Left ventricle myocardium inferior (tissue), 1 donor: Measurements from ENCODE around the gene AMN. TPM values are rescaled to one million over a fixed set of nuclear protein-coding genes. Genes with fewer than 3 reads are reported as not detected.

ENCODE experiments used
- DNase-seq: peaks from one replicate; pipeline ENCODE4 v3.0.0-alpha.2; 2020
- H3K27ac ChIP-seq: fragments of 200-600 bp; replicated peaks from 2 replicates; pipeline ENCODE4 v1.8.0; 2021
- H3K27me3 ChIP-seq: fragments of 200-600 bp; 2 replicates; pipeline ENCODE4 v1.8.0; 2021; ENCODE audit warnings: low read depth
- H3K36me3 ChIP-seq: fragments of 200-600 bp; 2 replicates; pipeline ENCODE4 v1.8.0; 2021
- H3K4me1 ChIP-seq: fragments of 200-600 bp; 2 replicates; pipeline ENCODE4 v1.8.0; 2021
- H3K4me3 ChIP-seq: fragments of 200-600 bp; 2 replicates; pipeline ENCODE4 v1.8.0; 2021; ENCODE audit warnings: mild to moderate bottlenecking, moderate library complexity
- H3K9me3 ChIP-seq: fragments of 200-600 bp; replicated peaks from 2 replicates; pipeline ENCODE4 v1.8.0; 2021
- intact Hi-C: fragments of 100-400 bp; cut with micrococcal nuclease; formaldehyde crosslinking; loops from one replicate; pipeline ENCODE4 v1.11.0; 2022
- total RNA-seq: library from RNA; stranded (reverse); fragmentation: NEBNext Ultra II Directional; extraction: Animal tissue kit (Norgen Biotek cat#: 25700); gene quantifications from one replicate; pipeline ENCODE4 v1.2.1, GENCODE V29; 2021
- TF ChIP-seq, protein P1 (sequence below): fragments of 200-600 bp; IDR thresholded peaks from 2 replicates; pipeline ENCODE4 v1.8.0; 2021; ENCODE audit warnings: antibody characterized with exemption, mild to moderate bottlenecking, borderline replicate concordance
- donor health status: DM: no; HTN: yes; CAD: no; lungs with severe emphysema.

The AMN gene
- total RNA-seq, 1 donor from 2014 or later: not detected

DNA sequence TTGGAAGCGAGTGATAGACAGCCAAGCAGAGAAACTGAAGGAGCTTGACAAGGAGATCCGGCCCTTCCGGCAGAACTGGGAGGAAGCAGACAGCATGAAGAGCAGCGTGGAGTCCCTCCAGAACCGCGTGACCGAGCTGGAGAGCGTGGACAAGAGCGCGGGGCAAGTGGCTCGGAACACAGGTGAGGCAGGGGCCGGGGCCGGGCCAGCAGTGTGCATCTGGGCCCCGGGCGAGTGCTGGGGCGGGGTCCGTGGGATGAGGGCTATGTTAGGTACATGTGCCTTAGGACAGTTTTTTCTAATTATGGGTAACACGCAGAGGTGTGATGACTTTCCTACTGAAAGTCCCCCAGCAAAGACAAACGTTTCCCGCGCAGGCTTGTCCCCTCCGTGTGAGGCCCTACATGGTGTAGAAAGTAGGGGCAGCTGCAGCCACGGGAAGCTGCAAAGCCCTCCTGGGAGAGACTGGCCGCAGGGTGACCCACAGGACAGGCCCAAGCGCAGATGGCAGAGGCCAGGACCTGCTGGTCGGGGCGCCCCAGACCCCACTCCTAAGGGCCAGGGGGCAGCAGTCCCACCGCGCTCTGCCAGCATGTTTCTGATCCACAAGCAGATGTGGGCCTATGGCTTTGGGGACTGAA, 19.1 kb upstream of the AMN start:
- Histone ChIP-seq H3K27ac (no peak overlapping the region), H3K4me3 (no peak overlapping the region), H3K27me3 (no peaks in the 10 kb centered on the region), H3K9me3 (no peaks in the 10 kb centered on the region), H3K36me3 (peaks cover 32% of the 10 kb centered on the region), H3K4me1 (peaks cover 14% of the 10 kb centered on the region)
- TF ChIP-seq, protein P1, sequence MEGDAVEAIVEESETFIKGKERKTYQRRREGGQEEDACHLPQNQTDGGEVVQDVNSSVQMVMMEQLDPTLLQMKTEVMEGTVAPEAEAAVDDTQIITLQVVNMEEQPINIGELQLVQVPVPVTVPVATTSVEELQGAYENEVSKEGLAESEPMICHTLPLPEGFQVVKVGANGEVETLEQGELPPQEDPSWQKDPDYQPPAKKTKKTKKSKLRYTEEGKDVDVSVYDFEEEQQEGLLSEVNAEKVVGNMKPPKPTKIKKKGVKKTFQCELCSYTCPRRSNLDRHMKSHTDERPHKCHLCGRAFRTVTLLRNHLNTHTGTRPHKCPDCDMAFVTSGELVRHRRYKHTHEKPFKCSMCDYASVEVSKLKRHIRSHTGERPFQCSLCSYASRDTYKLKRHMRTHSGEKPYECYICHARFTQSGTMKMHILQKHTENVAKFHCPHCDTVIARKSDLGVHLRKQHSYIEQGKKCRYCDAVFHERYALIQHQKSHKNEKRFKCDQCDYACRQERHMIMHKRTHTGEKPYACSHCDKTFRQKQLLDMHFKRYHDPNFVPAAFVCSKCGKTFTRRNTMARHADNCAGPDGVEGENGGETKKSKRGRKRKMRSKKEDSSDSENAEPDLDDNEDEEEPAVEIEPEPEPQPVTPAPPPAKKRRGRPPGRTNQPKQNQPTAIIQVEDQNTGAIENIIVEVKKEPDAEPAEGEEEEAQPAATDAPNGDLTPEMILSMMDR: no peak
- intact Hi-C loops: no loop called here
- no peak for DNase-seq

DNA sequence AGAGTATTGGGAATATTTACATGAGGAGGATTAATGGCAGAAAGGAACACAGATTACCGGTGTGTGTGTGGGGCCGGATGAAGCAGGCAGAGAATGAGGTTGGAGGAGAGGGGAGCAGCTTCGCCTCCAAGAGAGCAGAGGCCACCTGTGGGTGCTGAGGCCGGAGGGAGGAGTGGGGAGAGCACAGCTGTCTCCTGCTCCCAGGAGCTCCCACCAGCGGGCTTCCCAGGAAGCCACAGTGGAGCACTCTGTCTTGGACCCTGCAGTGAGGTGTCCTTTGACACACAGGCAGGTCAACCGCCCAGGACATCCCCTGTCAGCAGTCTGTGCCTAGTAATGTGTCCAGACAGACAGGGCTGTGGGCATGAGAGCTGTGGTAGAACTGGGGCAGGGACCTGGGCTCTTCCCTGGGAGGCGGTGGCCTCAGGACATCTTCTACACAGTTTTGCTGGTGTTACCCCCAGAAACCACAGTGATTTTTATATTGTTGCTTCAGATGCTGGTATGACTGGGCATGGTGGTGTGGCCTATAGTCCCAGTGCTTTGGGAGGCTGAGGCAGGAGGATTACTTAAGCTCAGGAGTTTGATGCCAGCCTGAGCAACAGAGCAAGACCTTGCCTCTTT, 18.5 kb upstream of the AMN start:
- DNase-seq: no peak
- Histone ChIP-seq H3K27me3 (no peaks in the 10 kb centered on the region), H3K4me1 (peaks cover 14% of the 10 kb centered on the region), H3K9me3 (no peaks in the 10 kb centered on the region), H3K36me3 (peaks cover 31% of the 10 kb centered on the region), H3K4me3 (no peak overlapping the region), H3K27ac (no peak overlapping the region)
- intact Hi-C loops: no loop called here
- TF ChIP-seq, protein P1: no peak

DNA sequence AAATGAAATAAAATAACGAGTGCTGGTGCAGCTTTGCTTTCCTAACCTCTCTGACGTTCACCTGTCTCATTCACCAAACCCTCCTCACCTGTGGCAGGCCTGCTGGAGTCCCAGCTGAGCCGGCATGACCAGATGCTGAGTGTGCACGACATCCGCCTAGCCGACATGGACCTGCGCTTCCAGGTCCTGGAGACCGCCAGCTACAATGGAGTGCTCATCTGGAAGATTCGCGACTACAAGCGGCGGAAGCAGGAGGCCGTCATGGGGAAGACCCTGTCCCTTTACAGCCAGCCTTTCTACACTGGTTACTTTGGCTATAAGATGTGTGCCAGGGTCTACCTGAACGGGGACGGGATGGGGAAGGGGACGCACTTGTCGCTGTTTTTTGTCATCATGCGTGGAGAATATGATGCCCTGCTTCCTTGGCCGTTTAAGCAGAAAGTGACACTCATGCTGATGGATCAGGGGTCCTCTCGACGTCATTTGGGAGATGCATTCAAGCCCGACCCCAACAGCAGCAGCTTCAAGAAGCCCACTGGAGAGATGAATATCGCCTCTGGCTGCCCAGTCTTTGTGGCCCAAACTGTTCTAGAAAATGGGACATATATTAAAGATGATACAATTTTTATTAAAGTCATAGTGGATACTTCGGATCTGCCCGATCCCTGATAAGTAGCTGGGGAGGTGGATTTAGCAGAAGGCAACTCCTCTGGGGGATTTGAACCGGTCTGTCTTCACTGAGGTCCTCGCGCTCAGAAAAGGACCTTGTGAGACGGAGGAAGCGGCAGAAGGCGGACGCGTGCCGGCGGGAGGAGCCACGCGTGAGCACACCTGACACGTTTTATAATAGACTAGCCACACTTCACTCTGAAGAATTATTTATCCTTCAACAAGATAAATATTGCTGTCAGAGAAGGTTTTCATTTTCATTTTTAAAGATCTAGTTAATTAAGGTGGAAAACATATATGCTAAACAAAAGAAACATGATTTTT, 17.1 kb upstream of the AMN start:
- intact Hi-C loops: no loop called here
- no peak overlapping the region for H3K4me3 ChIP-seq
- H3K27me3 ChIP-seq: no peaks in the 10 kb centered on the region
- no peaks in the 10 kb centered on the region for H3K9me3 ChIP-seq
- DNase-seq: no peak
- H3K36me3 ChIP-seq: peaks cover 31% of the 10 kb centered on the region
- peaks cover 12% of the 10 kb centered on the region for H3K4me1 ChIP-seq
- TF ChIP-seq, protein P1: no peak
- H3K27ac ChIP-seq: no peak overlapping the region

DNA sequence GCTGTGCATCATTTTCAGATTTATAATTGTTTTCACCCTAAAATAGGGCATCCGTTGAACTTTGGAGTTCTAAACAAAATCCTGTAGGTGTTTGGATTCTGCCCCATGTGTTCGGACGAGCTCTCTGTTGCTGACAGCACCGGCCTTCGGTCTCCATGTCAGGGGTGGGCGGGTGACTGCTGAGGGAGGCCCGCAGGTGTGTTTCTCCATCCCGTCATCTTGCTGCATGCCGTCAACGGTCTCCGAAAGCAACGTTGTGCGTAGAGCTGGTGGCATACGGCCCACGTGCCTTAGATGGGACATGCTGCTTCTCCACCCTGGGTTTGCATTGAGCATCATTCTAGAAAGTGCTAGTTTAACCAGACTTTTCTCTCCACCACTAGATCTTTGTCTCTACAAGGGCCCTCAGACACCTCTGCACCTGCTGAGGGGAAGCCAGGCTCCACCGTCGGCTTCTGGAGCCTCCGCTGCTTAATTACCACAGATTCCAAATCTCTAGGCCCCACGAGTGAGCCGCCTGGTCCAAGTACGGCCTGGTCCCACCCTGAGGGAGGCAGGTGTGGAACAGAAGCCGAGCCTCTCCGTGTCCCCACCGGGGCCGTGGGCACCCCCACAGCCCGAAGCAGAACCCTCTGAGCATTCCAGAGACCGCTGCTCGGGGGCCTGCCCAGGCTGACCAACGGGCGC, 15.7 kb upstream of the AMN start:
- TF ChIP-seq, protein P1: no peak
- no peaks in the 10 kb centered on the region for H3K27me3 ChIP-seq
- no peak for DNase-seq

DNA sequence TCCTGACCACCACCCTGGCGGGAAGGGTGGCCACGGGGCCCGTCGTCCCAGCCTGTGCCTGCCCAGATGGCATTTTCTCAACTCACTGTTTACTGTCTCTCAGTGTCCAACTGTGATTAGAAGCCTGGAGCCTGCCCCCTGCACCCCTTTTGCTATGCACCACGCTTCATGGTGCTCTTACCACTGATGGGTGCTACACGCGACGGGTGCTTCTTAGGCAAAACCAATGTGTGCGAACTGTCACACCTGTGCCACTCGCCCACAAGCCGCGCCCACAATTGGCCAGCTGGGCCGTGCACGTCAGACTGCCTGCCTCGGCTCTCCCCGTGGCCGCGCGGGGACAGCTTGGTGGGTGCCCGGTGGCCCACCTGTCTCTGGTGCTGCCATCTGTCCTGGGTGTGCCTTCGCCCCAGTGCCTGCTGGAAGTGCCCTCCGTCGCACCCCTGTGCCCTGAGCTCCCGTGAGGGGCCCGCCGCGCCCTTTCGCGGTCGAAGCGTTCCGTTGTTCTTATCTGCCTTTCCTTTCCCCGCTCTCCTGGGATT, 15.1 kb upstream of the AMN start:
- DNase-seq: no peak
- TF ChIP-seq, protein P1: no peak
- Histone ChIP-seq H3K27ac (no peak overlapping the region), H3K36me3 (peaks cover 31% of the 10 kb centered on the region), H3K4me3 (no peak overlapping the region), H3K4me1 (no peaks in the 10 kb centered on the region), H3K9me3 (no peaks in the 10 kb centered on the region), H3K27me3 (no peaks in the 10 kb centered on the region)
- intact Hi-C loops: no loop called here

More for the DNA sequence above, 15.7 kb upstream of the AMN start:
- H3K36me3 ChIP-seq: peaks cover 31% of the 10 kb centered on the region
- H3K9me3 ChIP-seq: no peaks in the 10 kb centered on the region
- intact Hi-C loops: no loop called here
- no peak overlapping the region for H3K4me3 ChIP-seq
- H3K4me1 ChIP-seq: peaks cover under 1% of the 10 kb centered on the region
- no peak overlapping the region for H3K27ac ChIP-seq
